A673 (cell line): ENCODE results near the gene NOM1.

Experiments used
- EZH2 ChIP-seq: fragments of 200-600 bp; sonication (generic); IDR thresholded peaks from 2 replicates; pipeline ENCODE4 v1.6.1; 2017; ENCODE audit warnings: borderline replicate concordance, low read depth, mild to moderate bottlenecking, mixed read lengths, antibody characterized with exemption, low read length; ENCODE audit not compliant: poor library complexity, severe bottlenecking
- TF ChIP-seq, protein P1 (sequence below): fragments of 300-800, 200-600 bp; sonication (generic); conservative IDR thresholded peaks from 2 replicates; pipeline ENCODE4 v1.5.1; 2017; ENCODE audit warnings: low read depth, mild to moderate bottlenecking, antibody characterized with exemption, low read length, moderate library complexity, mixed read lengths

- TF ChIP-seq, protein P1, sequence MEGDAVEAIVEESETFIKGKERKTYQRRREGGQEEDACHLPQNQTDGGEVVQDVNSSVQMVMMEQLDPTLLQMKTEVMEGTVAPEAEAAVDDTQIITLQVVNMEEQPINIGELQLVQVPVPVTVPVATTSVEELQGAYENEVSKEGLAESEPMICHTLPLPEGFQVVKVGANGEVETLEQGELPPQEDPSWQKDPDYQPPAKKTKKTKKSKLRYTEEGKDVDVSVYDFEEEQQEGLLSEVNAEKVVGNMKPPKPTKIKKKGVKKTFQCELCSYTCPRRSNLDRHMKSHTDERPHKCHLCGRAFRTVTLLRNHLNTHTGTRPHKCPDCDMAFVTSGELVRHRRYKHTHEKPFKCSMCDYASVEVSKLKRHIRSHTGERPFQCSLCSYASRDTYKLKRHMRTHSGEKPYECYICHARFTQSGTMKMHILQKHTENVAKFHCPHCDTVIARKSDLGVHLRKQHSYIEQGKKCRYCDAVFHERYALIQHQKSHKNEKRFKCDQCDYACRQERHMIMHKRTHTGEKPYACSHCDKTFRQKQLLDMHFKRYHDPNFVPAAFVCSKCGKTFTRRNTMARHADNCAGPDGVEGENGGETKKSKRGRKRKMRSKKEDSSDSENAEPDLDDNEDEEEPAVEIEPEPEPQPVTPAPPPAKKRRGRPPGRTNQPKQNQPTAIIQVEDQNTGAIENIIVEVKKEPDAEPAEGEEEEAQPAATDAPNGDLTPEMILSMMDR = no peak
- no peak for TF ChIP-seq EZH2
Measured at GRCh38 chr7:156919132-156919713, 30.3 kb upstream of the NOM1 start.
